HG03135 (cell line): ENCODE results near the gene IRX4.
"Not testable (repeated sequence)": the region's sequence is repeated elsewhere in the genome, so short reads cannot be mapped to it uniquely, and the experiment has no call there.

Source experiments
- ATAC-seq: cut with Tn5 transposase; IDR thresholded peaks from one replicate; pipeline ENCODE4 v1.9.1; 2021; ENCODE audit warnings: mild to moderate bottlenecking, moderate library complexity; ENCODE audit not compliant: unreplicated experiment

Gene IRX4

GRCh38 chr5:1860949-1861348, 21.8 kb downstream of the IRX4 start:
- ATAC-seq = no peak

DNA sequence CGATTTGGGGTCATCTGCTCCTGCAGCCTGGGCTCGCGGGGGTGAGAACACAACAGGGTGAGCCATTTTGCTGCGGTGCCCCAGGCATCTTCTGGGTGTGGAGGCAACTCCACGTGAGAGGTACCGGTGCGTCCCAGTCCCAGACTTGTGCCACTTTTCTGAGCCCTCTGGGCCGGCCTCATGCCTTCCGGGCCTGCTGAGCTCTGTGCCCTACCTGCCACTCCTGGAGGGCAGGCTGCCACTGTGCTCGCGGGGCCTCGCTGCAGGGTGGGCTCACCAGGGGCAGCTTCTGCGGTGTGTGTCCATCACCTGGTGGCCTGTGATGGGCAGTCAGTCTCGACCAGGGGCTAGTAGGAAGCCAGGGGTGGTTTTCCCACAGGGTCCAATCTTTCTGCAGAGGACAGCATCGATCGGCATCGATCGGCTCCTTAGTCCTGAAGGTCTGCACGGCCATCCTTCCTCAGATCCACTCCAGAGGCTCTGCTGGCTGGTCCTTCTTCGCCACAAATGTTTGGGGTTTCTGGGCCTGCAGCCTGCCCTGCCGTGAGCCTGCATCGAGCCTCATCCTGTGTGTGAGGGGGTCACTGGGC, 22.6 kb downstream of the IRX4 start:
- no peak for ATAC-seq

- ATAC-seq = no peak
Measured at GRCh38 chr5:1859099-1859498, 23.6 kb downstream of the IRX4 start.

- no peak for ATAC-seq
Measured at GRCh38 chr5:1858436-1858835, 24.3 kb downstream of the IRX4 start.

- ATAC-seq = no peak
Measured at GRCh38 chr5:1857256-1857600, 25.5 kb downstream of the IRX4 start.

GRCh38 chr5:1856596-1857255, 26.0 kb downstream of the IRX4 start:
- ATAC-seq = no peak

GRCh38 chr5:1855596-1855995, 27.1 kb downstream of the IRX4 start:
- no peak for ATAC-seq

GRCh38 chr5:1855075-1855474, 27.6 kb downstream of the IRX4 start:
- no peak for ATAC-seq

DNA sequence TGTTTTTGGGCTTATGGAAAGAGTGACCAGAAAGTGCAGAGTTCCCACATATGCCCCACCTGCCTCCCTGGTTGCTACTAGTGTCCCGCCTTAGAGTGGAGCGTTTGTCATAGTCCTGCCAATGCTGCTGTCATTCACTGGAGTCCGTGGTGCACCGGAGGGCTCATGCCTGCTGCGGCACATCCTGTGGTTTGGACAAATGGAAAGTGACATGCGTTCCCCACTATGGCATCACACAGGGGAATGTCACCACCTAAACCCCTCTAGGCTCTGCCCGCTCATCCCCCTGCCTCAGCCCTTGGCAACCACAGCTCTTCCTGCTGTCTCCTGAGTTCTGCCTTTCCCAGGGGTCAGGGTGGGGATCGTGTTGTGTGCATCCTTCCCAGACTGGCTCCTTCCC, 29.2 kb downstream of the IRX4 start:
- no peak for ATAC-seq

DNA sequence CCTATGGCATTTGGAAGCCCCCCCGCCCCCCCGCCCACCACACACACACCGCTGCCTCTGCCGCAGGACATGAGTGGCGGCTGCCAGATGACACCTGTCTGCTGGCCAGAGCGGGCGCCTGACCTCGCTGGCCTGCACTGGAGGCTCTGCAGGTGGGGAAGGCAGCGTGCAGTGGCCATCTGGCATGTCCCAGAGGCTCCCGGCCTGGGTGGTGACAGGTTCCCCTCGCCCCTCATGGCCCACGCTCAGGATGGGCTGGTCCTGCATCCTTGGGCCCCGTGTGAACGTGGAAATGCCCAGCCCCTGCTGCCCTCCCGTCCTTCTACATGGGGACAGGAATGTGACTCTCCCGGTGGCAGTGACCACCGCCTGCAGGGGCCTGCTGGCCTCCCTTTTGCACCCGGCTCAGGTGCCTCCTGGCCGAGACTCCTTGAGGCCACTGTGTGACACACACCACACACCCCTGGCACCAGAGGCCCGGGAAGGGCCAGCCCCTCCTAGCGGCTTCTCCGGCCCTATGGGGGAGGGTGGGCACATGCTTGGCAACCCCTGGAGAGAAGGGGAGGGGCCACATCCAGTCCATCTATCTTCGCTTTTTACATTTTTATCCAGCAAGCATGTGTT, 30.3 kb downstream of the IRX4 start:
- ATAC-seq = no peak

- no peak for ATAC-seq
Measured at GRCh38 chr5:1851290-1851934, 31.3 kb downstream of the IRX4 start.

GRCh38 chr5:1850324-1851154, 32.2 kb downstream of the IRX4 start:
- no peak for ATAC-seq

GRCh38 chr5:1847611-1848010, 35.1 kb downstream of the IRX4 start:
- no peak for ATAC-seq

DNA sequence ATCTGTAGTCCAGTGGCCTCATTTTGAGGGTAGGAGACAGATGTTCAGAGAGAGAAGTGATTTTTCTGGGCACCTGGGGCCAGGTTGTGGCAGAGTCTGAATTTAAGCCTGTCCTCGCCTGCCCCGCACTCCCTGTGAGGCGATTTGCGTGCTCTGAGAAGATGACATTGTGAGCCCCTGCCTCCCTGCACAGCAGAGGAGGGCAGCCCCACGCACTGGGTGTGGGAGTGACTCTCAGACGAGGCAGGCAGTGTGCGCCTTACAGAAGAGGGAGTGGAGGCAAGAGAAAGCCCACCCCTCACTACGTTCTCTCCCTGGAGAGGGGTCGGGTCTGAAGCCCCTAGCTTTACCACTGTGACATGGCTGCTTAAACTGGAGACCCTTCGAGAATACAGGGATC, 35.7 kb downstream of the IRX4 start:
- ATAC-seq = no peak

DNA sequence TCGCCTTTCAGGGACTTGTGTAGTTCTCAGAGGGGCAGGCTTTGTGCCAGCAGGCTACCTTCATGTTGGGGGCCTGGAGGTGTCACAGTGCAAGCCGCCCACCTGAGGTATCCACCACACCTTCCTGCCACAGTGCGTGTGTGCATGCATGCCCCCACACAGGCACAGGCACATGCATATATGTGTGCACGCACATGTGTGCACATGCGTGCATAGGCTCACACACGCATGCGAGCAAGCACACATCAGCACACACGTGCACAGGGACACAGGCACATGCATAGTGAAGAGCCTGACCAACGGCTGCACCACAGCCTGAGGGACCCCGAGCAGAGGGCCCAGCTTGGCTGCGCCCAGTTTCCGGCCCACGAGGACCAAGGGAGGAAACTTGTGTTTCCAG, 36.1 kb downstream of the IRX4 start:
- no peak for ATAC-seq

GRCh38 chr5:1845696-1846095, 37.0 kb downstream of the IRX4 start:
- ATAC-seq = no peak

- ATAC-seq = no peak
Measured at GRCh38 chr5:1844708-1845436, 37.9 kb downstream of the IRX4 start.

GRCh38 chr5:1843761-1844160, 39.0 kb downstream of the IRX4 start:
- ATAC-seq = not testable (repeated sequence)

DNA sequence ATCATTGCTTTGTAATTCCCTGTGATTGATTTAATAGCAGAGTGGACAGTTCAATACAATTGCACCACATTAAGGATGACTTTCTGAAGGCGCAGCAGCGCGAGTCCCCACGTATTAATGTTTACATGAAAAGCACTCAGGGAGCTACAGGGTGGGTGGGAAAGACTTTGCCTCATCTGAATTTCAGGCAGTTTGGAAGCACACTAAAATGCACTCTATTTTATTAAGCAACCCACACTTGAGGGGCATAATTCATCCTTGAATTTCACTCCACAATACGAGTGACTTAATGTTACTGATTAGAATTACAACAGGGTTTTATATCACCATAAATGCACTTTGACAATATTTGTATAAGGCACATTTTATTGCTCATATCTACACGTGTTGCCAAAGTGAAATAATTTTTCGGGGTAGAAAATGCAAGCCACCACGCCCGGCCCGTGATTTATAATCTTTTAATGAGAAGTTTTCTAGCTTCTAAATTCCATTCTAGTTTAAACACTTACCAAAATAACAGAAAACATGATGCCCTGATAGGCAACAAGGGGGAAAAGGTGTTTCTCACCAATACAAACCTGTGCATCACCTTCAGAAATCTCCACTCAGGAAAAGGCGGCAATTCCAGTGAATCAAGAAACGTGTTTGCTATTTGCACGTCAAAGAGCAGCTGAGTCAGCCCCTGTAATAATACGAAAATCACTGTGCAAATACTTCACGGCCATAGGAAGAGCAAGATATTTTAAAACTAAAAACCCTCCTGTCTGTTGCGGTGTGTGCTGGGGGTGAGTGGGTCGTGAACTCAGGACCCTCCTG, 40.5 kb downstream of the IRX4 start:
- ATAC-seq = no peak
